ENCODE results near the gene MTMR10. TPM values are rescaled to one million over a fixed set of nuclear protein-coding genes. Genes with fewer than 3 reads are reported as not detected.

Gene MTMR10
- total and polyA plus RNA-seq, 2 donors (not counting 3 experiments of a cell fraction or from before 2014, with no cell fraction given) = 48.3 to 88.5 TPM

DNA sequence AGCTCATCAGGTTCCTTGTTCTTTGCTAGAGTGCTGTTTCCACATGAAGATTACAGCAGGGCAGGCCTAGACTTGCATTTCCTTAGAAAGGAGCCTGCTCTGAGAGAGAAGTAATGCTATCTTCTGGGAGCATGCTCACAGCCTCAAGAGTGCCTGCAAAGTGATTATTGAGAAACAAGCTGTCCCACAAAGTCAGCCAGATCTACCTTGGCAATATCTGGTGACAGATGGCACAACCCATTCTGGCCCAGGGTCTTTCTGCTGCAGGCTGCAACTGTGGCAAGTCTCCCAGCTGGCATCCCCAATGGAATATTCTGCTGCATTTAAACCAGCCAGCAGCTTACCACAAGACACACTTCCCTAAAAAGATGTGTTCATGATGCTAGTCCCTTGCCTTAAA, 29.3 kb downstream of the MTMR10 start:
- H4K20me1 ChIP-seq (replicated peaks; ENCODE audit: control insufficient read depth, extremely low read depth, insufficient read depth, low read length) = peaks cover 6% of the 10 kb centered on the region
- H3K79me2 ChIP-seq (ENCODE audit: control insufficient read depth, insufficient read depth, low read length) = no peaks in the 10 kb centered on the region
- H3K27ac ChIP-seq (ENCODE audit: insufficient read depth, low read depth, low read length) = no peak overlapping the region
- intact Hi-C loops (cut with micrococcal nuclease) (no loop called here), dilution Hi-C loops (cut with MboI; ENCODE audit: extremely low pct_ligation_motif_present, low sequenced_read_pairs) (no loop called here)
- TF ChIP-seq EZH2 (IDR thresholded peaks at IDR 0.05; ENCODE audit: borderline replicate concordance, low read depth, low read length, severe bottlenecking) = no peak
- TF ChIP-seq, protein P1, sequence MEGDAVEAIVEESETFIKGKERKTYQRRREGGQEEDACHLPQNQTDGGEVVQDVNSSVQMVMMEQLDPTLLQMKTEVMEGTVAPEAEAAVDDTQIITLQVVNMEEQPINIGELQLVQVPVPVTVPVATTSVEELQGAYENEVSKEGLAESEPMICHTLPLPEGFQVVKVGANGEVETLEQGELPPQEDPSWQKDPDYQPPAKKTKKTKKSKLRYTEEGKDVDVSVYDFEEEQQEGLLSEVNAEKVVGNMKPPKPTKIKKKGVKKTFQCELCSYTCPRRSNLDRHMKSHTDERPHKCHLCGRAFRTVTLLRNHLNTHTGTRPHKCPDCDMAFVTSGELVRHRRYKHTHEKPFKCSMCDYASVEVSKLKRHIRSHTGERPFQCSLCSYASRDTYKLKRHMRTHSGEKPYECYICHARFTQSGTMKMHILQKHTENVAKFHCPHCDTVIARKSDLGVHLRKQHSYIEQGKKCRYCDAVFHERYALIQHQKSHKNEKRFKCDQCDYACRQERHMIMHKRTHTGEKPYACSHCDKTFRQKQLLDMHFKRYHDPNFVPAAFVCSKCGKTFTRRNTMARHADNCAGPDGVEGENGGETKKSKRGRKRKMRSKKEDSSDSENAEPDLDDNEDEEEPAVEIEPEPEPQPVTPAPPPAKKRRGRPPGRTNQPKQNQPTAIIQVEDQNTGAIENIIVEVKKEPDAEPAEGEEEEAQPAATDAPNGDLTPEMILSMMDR (IDR thresholded peaks at IDR 0.05; ENCODE audit: extremely low read depth in 1 of 2, insufficient read depth in 1 of 2, low read depth in 1 of 2, low read length in 2 of 2) = no peak
- no peak for TF ChIP-seq JUN (IDR thresholded peaks at IDR 0.05; ENCODE audit: borderline replicate concordance, insufficient read depth, insufficient read length, low read depth)
- no peak for TF ChIP-seq MYC (IDR thresholded peaks at IDR 0.05; ENCODE audit: low read depth, low read length)
- TF ChIP-seq POLR2AphosphoS5 (IDR thresholded peaks at IDR 0.05; ENCODE audit: insufficient read depth, low read depth, low read length) = no peak
- TF ChIP-seq GATA2 (IDR thresholded peaks at IDR 0.05; ENCODE audit: insufficient read depth, insufficient read length, low read depth, low read length) = no peak
- no peak for TF ChIP-seq FOS (IDR thresholded peaks at IDR 0.05; ENCODE audit: borderline replicate concordance, insufficient read depth, low read length)
- TF ChIP-seq, protein P2, sequence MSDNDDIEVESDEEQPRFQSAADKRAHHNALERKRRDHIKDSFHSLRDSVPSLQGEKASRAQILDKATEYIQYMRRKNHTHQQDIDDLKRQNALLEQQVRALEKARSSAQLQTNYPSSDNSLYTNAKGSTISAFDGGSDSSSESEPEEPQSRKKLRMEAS (IDR thresholded peaks at IDR 0.05; ENCODE audit: insufficient read depth, insufficient read length) = no peak
- TF ChIP-seq POLR2A (IDR thresholded peaks at IDR 0.05; ENCODE audit: low read depth, low read length) = no peak
- POLR2A ChIA-PET = no interaction called here
- no peaks in the 10 kb centered on the region for H3K4me1 ChIP-seq (ENCODE audit: control insufficient read depth, extremely low read depth, insufficient read depth, low read length)
- CTCF ChIA-PET = interaction anchor here (0.6 to 19.0 kb wide), 4 partner anchors 11 to 166 kb away, joined by 3 to 129 read pairs (median 4); no protein-coding TSS in a partner anchor
- H3K4me2 ChIP-seq (ENCODE audit: insufficient read depth, low read length) = no peak overlapping the region
- peaks cover 37 to 46% of the 10 kb centered on the region in 2 experiments for H3K36me3 ChIP-seq (ENCODE audit: control insufficient read depth in 2 of 2, extremely low read depth in 1 of 2, insufficient read depth in 2 of 2, low read length in 2 of 2)
- no TSS peak for BruUV-seq (replicated peaks)
- no peak overlapping the region for H3K4me3 ChIP-seq (replicated peaks in 1 of 3; ENCODE audit: insufficient read depth in 1 of 3, low read depth in 1 of 3, low read length in 3 of 3)
- no peak for FAIRE-seq
- no peak overlapping the region for H3K9ac ChIP-seq (replicated peaks; ENCODE audit: extremely low read depth, insufficient read depth, low read length)
- no peaks in the 10 kb centered on the region for H3K27me3 ChIP-seq (ENCODE audit: control insufficient read depth in 2 of 2, insufficient read depth in 2 of 2, low read length in 2 of 2)
- no peak for DNase-seq (ENCODE audit: low read depth, low spot score)
- H2AFZ ChIP-seq (ENCODE audit: low read depth, low read length) = no peak overlapping the region
- H3K9me3 ChIP-seq (replicated peaks; ENCODE audit: control insufficient read depth, insufficient read depth, low read length) = no peaks in the 10 kb centered on the region
- no peaks in the 10 kb centered on the region for H3K9me1 ChIP-seq (replicated peaks; ENCODE audit: control insufficient read depth, extremely low read depth, insufficient read depth, low read length)
